PC-9 (cell line): ENCODE results near the gene GRHL1.

Experiments
- CTCF ChIP-seq: fragments of 200-600 bp; sonication (generic); conservative IDR thresholded peaks from 2 replicates; pipeline ENCODE4 v1.6.1; 2017; ENCODE audit warnings: mixed run types, antibody characterized with exemption, mild to moderate bottlenecking, moderate library complexity
- EZH2 ChIP-seq: fragments of 200-600 bp; sonication (generic); IDR thresholded peaks from 2 replicates; pipeline ENCODE4 v1.8.0; 2017; ENCODE audit warnings: antibody characterized with exemption, low read depth

- TF ChIP-seq CTCF (no peak), EZH2 (no peak)
Measured at GRCh38 chr2:10046931-10047330, 95.4 kb downstream of the GRHL1 start.
